H1 (cell line): ENCODE results near the gene VASH1. TPM values are rescaled to one million over a fixed set of nuclear protein-coding genes. Genes with fewer than 3 reads are reported as not detected.

Source experiments
- GTF2F1 ChIP-seq: IDR thresholded peaks from 2 replicates; pipeline ENCODE4 v1.6.1; 2012; ENCODE audit warnings: low read depth, low read length, improper control_type of control experiment, borderline replicate concordance
- HDAC2 ChIP-seq, 2 experiments: fragments of 300-600 bp in 1 of 2; sonication (generic) in 1 of 2; IDR thresholded peaks; 2 replicates each; pipeline ENCODE4 v1.6.1; 2011 to 2012; ENCODE audit warnings: low read depth in 2 of 2, low read length in 2 of 2, mild to moderate bottlenecking in 2 of 2, moderate library complexity in 2 of 2, borderline replicate concordance in 1 of 2, inconsistent platforms in 1 of 2
- SIN3A ChIP-seq, 2 experiments: IDR thresholded peaks in 1 of 2; conservative IDR thresholded peaks in 1 of 2; 2 replicates each; pipeline ENCODE4 v1.6.1; 2011 to 2012; ENCODE audit warnings: low read length in 2 of 2, improper control_type of control experiment in 1 of 2, low read depth in 1 of 2, mild to moderate bottlenecking in 1 of 2
- TEAD4 ChIP-seq: IDR thresholded peaks from 2 replicates; pipeline ENCODE4 v1.6.1; 2012; ENCODE audit warnings: low read depth, low read length, inconsistent platforms, mixed read lengths
- polyA plus RNA-seq, 7 experiments: library from polyadenylated mRNA; depleted of rRNA in 3 of 7; stranded (reverse) in 5 of 7; unstranded in 2 of 7; fragments of >200 nt in 5 of 7; fragments of 200-250 nt in 2 of 7; gene quantifications; 1 replicate in 5 of 7; 2 replicates in 1 of 7; 4 replicates in 1 of 7; pipeline versions ENCODE4 v1.2.1 to v1.2.3, GENCODE V29; 2011 to 2013; ENCODE audit warnings: missing spikeins in 2 of 7, mixed read lengths in 2 of 7
- total RNA-seq: library from RNA; stranded (reverse); fragmentation: NEBNext Ultra II Directional; extraction: Animal tissue kit (Norgen Biotek cat#: 25700); gene quantifications from 2 replicates; pipeline ENCODE4 v1.2.1, GENCODE V29; 2021

Gene VASH1
- total and polyA plus RNA-seq, 2 of the 8 experiments (the other 6 are each of a cell fraction or from before 2014, with no cell fraction given), result 3.1 to 6.4 TPM

GRCh38 chr14:76808990-76809389 lies 47.7 kb downstream of the VASH1 start (continued):
- no peak for TF ChIP-seq SIN3A (conservative IDR thresholded peaks at IDR 0.05 in 1 of 2, IDR thresholded peaks at IDR 0.05 in 1 of 2; ENCODE audit: low read depth in 1 of 2, low read length in 2 of 2)
- TF ChIP-seq GTF2F1, result no peak
- TF ChIP-seq TEAD4, result no peak
- no peak for TF ChIP-seq HDAC2 (IDR thresholded peaks at IDR 0.05; ENCODE audit: borderline replicate concordance in 1 of 2, low read depth in 2 of 2, low read length in 2 of 2)
